ENCODE measurements around the gene INTS3. TPM values are rescaled to one million over a fixed set of nuclear protein-coding genes. Genes with fewer than 3 reads are reported as not detected.
"Not testable (repeated sequence)": the region's sequence is repeated elsewhere in the genome, so short reads cannot be mapped to it uniquely, and the experiment has no call there.

Gene INTS3
- total RNA-seq, 1 donor from 2014 or later = 79.2 TPM

DNA sequence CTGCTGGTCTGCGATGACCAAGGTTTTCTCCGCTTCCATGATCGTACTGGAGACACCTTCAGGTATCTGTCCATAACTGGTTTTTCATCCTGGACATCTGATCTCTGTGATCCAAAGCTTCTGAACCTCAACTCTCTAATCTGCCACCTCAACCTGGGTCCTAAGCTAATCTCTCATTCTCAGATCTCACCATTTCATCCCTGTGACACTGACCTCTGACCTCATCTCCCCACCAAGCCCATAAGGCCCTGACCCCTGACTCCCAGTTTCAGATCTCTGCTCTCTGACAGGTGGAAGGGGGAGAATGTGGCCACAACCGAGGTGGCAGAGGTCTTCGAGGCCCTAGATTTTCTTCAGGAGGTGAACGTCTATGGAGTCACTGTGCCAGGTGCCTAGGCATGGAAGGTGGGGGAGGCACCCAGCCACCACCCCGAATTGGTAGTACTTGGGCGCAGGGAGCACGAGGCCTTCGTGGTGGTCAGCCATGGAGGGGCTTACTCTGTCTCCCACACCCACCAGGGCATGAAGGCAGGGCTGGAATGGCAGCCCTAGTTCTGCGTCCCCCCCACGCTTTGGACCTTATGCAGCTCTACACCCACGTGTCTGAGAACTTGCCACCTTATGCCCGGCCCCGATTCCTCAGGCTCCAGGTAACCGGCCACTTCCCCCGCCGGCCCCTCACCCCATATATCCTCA lies 51.1 kb downstream of the INTS3 start:
- TF ChIP-seq, protein P1, sequence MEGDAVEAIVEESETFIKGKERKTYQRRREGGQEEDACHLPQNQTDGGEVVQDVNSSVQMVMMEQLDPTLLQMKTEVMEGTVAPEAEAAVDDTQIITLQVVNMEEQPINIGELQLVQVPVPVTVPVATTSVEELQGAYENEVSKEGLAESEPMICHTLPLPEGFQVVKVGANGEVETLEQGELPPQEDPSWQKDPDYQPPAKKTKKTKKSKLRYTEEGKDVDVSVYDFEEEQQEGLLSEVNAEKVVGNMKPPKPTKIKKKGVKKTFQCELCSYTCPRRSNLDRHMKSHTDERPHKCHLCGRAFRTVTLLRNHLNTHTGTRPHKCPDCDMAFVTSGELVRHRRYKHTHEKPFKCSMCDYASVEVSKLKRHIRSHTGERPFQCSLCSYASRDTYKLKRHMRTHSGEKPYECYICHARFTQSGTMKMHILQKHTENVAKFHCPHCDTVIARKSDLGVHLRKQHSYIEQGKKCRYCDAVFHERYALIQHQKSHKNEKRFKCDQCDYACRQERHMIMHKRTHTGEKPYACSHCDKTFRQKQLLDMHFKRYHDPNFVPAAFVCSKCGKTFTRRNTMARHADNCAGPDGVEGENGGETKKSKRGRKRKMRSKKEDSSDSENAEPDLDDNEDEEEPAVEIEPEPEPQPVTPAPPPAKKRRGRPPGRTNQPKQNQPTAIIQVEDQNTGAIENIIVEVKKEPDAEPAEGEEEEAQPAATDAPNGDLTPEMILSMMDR (conservative IDR thresholded peaks at IDR 0.05) = no peak
- H3K36me3 Mint-ChIP-seq (ENCODE audit: low read depth) = no peaks in the 10 kb centered on the region
- H3K4me1 Mint-ChIP-seq = peaks cover 27% of the 10 kb centered on the region

DNA sequence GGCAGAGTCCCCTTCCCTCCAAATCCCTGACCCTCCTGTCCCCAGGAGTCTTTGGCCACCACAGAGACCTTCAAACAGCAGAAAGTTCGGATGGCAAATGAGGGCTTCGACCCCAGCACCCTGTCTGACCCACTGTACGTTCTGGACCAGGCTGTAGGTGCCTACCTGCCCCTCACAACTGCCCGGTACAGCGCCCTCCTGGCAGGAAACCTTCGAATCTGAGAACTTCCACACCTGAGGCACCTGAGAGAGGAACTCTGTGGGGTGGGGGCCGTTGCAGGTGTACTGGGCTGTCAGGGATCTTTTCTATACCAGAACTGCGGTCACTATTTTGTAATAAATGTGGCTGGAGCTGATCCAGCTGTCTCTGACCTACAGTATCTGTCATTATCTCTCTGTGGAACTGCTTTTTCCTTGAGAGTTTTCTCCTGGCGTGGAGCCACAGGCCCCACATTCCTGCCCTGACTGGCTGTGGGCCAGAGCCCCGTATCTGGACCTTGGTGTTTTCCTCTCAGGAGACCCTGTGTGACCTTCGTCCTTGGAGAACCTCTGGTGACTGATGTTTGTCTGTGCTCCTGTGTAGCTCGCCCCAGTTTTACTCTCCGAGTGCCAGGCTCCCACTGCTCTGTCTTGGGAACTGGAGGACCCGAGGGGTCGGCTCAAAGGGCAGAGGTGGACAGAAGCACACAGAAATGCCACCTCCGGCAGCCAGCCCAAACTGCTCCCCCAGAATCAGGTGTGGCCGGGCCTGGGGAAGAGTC lies 52.1 kb downstream of the INTS3 start:
- Mint-ChIP-seq H3K9me3 (no peaks in the 10 kb centered on the region), H3K4me3 (peak overlapping the region; percentile 37), H3K27ac (ENCODE audit: unreplicated experiment) (no peak overlapping the region), H3K36me3 (ENCODE audit: low read depth) (no peaks in the 10 kb centered on the region), H3K27me3 (ENCODE audit: low read depth) (peaks cover 9% of the 10 kb centered on the region), H3K4me1 (peaks cover 24% of the 10 kb centered on the region)
- TF ChIP-seq, protein P1 (conservative IDR thresholded peaks at IDR 0.05) = no peak
- DNase-seq (ENCODE audit: low read depth, low spot score) = no peak

More for the DNA sequence above, 51.1 kb downstream of the INTS3 start:
- Mint-ChIP-seq H3K4me3 (peak overlapping the region; percentile 37), H3K27me3 (ENCODE audit: low read depth) (peaks cover 11% of the 10 kb centered on the region), H3K27ac (ENCODE audit: unreplicated experiment) (no peak overlapping the region), H3K9me3 (no peaks in the 10 kb centered on the region)
- no peak for DNase-seq (ENCODE audit: low read depth, low spot score)

DNA sequence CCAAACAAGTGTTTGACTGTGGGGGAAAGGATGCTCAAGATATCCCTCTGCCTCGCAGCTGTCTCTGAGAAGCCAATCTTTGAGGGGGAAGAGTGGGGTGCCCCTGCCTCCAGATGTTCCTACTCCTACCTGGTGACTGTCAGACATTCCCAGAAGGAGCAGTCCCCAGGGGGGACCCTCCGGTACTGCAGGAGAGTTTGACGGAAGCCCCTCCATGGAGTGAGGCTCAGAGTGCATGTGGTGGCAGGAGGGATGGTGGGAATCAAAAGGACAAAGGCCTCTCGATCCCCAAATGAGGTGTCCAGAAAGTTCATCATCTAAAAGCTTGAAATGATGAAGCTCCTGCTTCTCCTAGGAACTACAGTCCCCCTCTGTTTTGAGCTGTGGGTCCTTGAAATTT lies 52.7 kb downstream of the INTS3 start:
- no peak for DNase-seq (ENCODE audit: low read depth, low spot score)
- Mint-ChIP-seq H3K4me3 (no peak overlapping the region), H3K27ac (ENCODE audit: unreplicated experiment) (no peak overlapping the region), H3K9me3 (no peaks in the 10 kb centered on the region), H3K27me3 (ENCODE audit: low read depth) (peaks cover 9% of the 10 kb centered on the region), H3K4me1 (peaks cover 29% of the 10 kb centered on the region), H3K36me3 (ENCODE audit: low read depth) (no peaks in the 10 kb centered on the region)
- TF ChIP-seq, protein P1 (conservative IDR thresholded peaks at IDR 0.05) = no peak

DNA sequence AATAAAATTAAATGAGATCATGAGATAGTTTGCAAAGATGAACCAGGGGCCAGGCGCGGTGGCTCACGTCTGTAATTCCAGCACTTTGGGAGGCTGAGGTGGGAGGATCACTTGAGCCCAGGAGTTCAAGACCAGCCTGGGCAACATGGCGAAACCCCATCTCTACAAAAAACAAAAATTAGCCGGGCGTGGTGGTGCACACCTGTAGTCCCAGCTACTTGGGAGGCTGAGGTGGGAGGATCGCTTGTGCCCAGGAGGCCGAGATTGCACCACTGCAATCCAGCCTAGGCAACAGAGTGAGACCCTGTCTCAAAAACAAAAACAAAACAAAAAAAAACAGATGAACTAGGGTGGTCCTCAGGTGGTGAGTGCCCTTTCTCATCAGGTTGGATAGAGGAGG lies 54.8 kb downstream of the INTS3 start:
- not testable (repeated sequence) for H3K27ac Mint-ChIP-seq (ENCODE audit: unreplicated experiment); H3K36me3 Mint-ChIP-seq (ENCODE audit: low read depth); H3K27me3 Mint-ChIP-seq (ENCODE audit: low read depth); H3K9me3 Mint-ChIP-seq; DNase-seq (ENCODE audit: low read depth, low spot score)
- peaks cover 22% of the 10 kb centered on the region for H3K4me1 Mint-ChIP-seq
- peak overlapping the region; percentile 88 for H3K4me3 Mint-ChIP-seq

DNA sequence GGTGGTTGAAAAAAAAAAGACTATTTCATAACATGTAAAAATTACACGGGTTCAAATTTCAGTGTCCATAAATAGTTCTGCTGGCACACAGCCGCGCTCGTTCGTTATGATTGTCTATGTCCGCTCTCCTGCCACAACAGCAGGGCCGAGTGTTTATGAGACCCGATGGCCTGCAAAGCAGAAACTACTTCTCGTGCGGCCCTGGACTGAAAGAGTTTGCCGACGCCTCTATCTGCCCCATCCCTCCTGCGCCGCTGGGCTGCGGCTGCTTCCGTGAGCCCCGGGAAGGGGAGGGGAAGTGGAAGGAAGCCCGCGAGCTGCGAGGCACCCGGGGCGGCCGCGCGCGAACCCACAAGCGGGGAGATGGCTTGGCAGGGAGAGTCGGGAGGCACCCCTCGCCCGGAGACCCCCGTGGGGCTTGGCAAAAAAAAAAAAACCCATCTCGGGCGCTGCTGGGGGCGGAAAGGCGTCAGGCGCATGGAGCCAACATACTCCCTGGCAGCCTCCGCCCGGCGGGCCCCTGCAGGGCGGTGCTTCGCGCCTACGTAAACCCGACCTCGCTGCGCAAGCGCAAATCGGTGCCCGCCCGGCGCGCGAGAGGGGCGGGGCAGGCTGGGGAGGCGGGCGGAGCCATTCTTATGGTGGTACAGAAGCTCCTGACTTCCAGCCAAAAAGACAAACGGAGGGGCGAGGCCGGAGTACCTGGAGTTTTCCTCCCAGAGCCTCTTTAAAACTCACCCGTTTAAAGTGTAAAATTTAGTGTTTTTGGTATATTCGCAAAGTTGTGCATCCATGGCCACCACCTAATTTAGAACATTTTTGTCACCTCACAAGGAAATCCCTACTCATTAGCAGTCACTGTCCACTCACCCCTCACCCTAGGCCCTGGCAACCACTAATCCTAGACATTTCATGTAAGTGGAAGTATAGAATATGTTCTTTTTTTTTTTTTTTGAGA lies 55.7 kb downstream of the INTS3 start:
- Mint-ChIP-seq H3K4me1 (peaks cover 26% of the 10 kb centered on the region), H3K27ac (ENCODE audit: unreplicated experiment) (peak overlapping the region; percentile 91), H3K4me3 (peak overlapping the region; percentile 88), H3K36me3 (ENCODE audit: low read depth) (no peaks in the 10 kb centered on the region), H3K9me3 (no peaks in the 10 kb centered on the region), H3K27me3 (ENCODE audit: low read depth) (no peaks in the 10 kb centered on the region)
- DNase-seq (ENCODE audit: low read depth, low spot score) = peak; percentile 88
- TF ChIP-seq, protein P1 (conservative IDR thresholded peaks at IDR 0.05) = peak; percentile 21
